HG02970 (cell line): ENCODE measurements around the gene CENPN.

Experiments used
- ATAC-seq: cut with Tn5 transposase; IDR thresholded peaks from one replicate; pipeline ENCODE4 v1.9.1; 2021; ENCODE audit warnings: mild to moderate bottlenecking, moderate library complexity, moderate number of reproducible peaks; ENCODE audit not compliant: unreplicated experiment, low FRiP score

Gene CENPN

DNA sequence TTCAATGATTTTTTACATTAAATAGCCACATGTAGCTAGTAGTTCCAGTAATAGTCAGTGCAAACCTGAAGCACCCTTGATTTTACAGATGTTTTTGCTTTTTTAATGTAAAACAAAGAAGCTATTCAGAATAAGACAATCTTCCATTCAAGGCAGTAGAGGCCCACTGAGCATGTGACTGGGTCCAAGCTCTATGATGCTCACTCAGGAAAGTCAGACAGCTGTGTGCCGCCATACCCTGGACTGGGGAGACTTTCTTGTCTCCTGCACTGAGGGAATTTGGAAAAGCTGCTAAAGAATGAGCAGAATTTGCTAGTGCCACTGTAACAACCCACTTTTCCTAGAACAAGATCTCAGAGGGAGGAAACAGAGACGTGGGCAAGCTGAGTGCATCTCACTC lies 11.5 kb downstream of the CENPN start:
- no peak for ATAC-seq

DNA sequence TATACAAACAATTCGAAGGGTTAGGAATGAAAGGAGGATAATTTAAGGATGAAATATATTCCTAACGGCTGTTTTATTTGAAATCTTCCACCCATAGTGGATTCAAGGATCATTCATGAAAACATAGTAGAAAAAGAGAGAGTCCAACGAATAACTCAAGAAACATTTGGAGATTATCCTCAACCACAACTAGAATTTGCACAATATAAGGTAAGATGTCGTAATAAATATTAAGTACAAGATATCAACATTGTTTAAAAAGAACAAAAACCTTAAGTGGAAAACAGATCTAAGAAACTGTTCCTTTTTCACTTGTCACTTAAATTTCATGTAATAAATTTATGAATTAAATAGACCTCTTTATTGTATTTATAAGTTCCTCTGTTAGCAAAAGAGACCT lies 19.4 kb downstream of the CENPN start:
- no peak for ATAC-seq

DNA sequence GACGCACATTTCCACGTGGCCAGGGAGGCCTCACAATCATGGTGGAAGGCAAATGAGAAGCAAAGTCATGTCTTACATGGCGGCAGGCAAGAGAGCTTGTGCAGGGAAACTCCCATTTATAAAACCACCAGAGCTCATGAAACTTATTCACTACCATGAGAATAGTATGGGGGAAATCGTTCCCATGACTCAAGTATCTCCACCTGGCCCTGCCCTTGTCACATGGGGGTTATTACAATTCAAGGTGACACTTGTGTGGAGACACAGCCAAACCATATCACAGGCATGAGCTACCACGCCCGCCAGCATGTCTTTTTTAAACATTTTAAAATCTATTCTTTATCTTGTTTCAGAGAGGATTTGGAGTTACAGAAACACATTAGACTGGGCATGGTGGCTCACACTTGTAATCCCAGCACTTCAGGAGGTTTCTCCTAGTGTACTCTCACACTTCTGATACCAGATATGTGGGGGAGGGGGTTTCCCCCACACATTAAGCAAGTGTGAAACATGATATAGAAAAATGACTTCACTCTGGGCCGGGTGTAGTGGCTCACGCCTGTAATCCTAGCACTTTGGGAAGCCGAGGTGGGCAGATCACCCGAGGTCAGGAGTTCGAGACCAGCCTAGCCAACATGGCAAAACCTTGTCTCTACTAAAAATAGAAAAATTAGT lies 23.1 kb downstream of the CENPN start:
- ATAC-seq = no peak

DNA sequence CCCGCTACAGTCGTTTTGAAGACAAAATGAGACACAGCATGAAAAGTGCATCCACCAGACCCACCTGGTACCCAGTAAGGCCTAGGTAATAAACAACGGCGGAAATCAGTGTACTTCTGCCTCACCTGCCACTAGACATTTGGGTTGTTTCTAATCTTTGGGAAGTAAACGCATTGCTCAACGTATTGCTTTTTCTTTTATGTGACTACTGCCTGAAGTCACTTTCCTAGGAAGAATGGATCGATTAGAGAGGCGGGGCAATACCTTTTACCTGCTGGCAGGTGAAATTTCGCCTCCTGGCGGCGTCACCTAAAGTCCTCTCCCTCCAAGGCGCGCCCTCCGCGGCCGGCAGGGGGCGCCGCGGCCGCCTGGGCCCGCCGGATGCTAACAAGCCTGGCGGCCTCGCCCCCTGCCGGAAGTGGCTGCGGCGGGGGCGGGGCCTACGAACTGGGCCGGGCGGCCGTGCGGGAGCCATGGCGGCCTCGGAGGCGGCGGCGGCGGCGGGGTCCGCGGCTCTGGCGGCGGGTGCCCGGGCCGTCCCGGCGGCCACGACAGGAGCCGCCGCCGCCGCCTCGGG lies 28.5 kb downstream of the CENPN start, which contains the start of gene ATMIN:
Gene ATMIN (plus strand): TSS at position 445 of the 577 bp plus-strand sequence. CDS start 29 bp downstream, at position 474.
- peak; percentile 82 for ATAC-seq

DNA sequence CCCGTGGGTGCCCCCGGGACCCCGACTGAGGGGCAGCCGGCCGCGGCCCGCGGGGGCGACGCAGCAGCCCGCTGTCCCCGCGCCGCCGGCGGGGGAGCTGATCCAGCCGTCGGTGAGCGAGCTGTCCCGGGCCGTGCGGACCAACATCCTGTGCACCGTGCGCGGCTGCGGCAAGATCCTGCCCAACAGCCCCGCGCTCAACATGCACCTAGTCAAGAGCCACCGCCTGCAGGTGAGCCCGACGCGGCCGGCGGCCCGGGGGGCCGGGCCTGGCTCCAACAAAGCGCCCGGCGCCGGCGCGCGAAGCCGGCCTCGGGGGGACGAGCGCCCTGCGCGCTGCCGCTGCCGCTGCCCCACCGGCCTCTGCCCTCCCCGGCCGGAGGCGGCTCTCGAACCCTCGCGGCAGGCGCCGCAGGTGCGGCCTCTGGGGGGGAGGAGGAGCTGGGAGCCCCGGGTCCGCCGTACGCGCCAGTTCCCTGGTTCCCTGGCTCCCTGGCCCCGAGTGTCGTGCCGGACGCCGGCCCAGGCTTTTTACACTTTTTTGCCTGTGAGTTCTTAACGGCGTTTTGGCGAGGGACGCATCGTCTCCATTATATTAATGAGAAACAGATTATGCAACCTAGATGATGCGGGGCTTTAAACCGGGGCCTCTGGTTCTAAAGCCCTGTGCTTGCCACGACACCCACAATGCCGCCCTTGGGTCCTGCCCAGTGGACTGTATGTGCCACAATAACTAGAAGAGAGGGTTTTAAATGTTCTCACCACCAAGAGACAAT lies 29.1 kb downstream of the CENPN start:
- peak; percentile 51 for ATAC-seq

DNA sequence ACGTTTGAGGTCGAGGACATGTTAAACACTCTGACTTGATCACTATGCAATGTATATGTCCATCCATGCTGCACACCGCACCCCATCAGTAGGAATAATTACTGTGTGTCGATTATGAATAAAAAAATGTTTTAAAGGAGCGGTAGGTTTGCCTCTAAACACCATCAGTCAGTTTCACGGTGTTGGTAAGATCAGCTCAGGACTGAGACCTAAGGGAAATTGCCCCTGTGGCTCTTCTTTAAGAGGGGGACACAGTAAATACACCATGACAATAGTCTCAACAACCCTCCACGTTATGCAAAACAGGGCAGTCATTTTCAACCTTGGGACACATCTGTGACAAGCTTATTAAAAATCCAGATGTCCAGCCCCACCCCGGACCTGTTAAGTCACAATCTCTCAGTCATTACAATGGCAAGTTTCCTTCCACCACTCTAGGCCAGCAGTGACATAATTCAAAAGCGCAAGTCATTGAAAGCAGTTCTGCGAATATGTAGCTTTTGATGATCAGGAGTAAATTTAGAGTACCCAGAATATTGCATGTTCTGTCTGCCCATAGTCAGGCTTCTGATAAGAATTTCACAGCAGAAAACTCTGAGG lies 29.8 kb downstream of the CENPN start:
- no peak for ATAC-seq

DNA sequence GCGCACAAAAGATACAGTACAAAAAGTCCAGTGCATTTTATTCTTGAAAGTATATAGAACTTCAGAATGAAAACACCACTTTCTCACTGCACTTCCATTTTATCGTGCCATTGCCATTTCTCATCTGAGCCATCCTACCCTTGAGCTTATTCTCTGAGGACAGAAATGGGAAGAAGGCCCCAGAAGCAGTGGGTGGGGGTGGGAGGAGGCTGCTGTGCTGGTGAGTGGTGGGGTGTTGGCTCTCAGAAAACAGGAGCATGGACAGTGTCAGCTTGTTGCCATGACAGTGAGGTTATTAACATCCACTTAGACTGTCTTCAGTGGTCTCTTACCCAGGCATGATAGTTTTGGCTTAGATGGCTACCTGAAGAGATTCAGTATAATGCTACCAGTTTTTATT lies 33.1 kb downstream of the CENPN start:
- no peak for ATAC-seq

DNA sequence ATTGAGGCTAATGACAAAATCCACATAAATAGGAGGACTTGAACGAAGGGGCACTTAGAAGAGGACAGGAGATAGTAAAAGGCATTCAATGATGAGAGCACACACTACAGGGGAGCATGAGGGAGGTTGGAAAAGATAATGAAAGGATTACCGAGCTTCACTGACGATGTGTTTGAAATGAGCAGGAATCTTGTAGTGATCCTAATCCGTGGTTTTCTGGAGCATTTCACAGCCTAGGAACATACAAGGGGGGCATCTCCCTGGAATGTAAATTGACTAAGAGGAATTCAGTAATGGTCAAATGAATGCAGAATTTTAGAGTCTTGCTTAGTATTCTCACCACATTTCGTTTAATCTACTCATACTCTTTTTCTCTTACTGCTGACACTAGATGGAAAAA lies 33.8 kb downstream of the CENPN start:
- ATAC-seq = no peak

DNA sequence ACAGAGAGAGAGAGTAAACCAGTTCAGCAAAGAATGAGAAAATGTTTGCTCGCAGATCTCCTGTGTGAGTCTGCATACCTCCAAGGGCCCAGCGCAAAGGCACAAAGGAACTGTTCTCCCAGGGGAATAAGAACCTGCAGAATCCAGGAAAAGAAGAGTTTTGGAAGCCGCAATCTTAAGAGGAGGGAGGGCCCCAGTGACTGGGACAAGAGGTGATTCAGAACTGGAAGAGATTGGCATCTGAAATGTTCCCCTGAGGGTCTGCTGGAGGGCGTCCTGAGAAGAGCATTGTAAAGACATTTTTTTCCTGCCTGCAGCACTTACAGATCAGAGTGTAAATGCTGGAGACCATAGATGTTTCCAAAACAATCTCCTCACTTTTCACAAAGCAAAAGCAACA lies 34.7 kb downstream of the CENPN start:
- ATAC-seq = no peak

DNA sequence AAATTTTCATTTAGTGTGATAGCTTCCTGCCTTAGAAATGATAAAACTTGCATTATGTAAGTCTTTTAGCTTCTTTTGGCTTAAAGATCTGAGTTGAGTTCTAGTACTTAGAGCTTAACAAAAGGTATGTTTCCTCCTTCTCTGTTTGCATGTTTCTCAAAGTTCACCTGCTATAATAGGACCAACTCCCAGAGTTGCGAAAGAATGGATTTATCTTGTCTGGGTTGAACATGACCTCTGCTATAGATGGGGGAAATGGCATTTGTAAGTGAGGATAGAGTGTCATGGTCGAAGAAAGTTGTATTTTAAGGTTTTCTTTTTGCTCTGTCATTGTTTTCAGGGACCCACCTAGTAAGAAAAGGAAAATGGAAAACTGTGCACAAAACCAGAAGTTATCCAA lies 35.8 kb downstream of the CENPN start:
- ATAC-seq = no peak

DNA sequence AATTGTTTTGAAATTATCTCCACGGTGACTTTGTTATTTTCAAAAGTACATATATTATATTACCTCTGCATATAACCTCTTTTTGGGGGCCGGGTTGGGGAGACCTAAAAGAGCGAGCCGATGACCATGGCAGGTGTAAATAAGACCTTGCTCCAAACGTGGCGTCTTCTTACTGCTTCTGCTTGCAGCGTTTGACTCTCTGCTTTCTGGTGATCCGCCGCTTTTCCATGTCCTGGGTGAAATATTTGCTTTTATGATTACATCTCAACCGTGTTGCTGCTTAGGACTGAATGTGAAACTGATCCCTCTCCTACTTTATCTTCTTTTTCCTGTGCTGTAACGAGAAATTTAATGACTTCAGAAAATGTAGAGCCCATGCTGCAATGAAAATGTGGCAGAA lies 46.7 kb downstream of the CENPN start:
- ATAC-seq = no peak

DNA sequence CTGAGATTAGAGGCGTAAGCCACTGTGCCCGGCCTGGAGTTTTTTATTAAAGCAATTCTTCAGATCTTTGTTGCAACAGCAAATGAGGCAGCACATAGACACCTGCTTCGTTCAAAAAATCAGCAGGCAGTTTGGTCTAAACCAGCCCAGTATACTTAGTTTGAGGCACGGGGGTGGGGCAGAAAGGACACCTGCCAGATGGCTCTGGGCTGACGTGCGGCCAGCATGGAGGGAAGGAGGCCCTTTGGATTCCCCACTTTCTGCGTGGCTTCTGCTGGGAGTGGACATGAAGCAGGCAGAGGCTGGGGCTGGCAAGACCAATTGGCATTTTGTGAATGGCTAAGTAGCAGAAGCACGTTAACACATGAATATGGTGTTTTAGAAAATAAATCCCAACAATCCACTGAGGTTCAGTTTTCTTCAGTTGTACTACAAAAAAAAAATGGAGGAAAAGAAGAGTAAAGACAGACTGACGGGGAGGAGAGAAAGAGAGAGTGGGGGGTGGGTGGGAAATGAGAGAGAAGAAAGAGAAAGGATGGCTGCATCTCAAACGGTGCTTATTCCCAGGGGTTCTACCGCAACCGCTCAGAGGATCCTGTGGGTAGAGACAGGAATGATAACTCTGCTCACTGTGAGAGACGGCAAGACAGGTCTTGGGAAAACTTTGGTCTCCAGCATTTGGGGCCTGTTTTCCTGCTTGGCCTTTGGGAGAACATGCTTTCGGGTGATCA lies 53.7 kb downstream of the CENPN start:
- no peak for ATAC-seq

DNA sequence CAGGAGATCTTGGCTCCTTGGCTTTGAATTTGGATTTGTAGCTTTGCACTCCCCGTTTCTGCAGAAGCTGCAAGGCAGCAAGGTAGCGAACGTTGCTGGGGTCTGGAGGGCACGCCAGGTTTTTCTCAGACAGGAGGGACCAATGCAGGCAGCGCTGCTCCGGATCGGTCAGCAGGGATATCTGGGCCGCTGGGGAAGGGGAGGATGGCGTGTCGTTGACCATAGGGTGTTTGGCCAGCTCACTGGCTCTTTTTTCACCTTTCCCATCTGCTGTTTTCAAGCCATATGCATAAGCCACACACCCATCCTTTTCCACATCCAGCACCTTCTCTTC lies 54.3 kb downstream of the CENPN start:
- ATAC-seq = no peak

DNA sequence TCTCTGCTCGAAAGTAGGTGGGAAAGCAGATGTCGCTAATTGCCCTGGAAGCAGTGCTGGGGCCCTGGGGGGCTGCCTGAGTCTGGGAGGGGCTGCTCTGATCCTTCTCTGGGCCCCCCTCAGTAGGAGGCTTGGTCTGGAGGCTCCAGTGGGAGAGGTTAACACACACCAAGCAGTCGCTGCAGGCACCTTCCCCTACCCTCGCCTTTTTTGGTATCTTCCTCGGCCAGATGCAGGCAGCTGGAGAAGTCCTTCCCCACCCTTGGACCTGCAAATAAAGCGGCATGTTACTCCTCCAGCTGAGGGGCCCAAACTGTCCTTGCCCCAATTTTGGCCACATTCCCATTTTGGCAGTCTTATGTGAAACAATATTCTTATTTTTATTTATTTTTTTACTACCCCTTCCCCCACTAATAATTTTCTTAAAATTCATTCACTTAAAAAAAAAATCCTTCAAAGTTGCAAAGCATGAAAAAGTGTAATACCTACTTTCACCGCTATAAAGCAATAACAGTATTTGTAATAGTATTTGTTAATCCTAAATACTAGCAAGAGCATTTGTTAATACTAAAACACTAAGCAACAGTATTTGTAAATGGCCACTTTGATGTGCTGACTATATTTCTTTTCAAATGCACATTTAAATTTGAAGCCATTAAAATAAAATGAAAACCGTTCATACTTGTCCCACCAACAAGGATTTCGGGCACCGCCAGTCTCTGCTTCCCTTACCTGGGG lies 55.0 kb downstream of the CENPN start:
- ATAC-seq = no peak

DNA sequence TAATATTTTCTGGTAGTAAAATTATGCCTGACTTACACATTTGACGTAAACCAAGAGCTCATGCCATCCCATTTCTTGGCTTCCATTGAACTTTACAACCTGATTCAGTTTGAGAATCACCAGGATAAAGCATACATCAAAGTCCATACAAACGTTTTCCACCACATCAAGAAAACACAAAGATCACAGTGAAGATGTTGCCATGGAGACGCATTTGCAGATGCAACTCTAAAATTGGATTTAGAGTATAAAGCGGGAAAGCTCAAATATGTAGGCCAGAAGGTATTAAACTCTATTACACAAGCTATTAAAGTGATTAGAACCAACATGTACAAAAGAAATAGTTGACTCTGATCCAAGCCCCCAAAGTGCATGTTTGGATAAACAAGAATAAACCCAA lies 59.7 kb downstream of the CENPN start:
- no peak for ATAC-seq

DNA sequence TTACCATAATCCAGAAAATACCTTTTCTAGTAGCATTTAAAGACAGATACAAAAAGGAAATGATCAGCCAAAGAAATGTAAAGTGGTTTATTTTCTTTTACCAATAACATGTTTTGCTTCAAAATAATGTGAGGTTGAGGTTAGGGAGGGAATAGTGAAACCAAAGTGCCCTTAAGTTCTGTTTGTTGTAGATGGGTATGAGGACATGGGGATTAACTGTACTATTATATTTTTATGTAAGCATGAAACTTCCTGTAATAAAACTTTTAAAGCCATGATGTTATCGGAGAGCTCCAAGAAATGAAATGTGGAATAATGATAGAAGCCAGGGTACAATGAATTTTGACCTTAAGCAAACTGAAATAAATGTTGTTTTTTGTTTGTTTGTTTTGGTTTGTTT lies 60.2 kb downstream of the CENPN start:
- no peak for ATAC-seq

DNA sequence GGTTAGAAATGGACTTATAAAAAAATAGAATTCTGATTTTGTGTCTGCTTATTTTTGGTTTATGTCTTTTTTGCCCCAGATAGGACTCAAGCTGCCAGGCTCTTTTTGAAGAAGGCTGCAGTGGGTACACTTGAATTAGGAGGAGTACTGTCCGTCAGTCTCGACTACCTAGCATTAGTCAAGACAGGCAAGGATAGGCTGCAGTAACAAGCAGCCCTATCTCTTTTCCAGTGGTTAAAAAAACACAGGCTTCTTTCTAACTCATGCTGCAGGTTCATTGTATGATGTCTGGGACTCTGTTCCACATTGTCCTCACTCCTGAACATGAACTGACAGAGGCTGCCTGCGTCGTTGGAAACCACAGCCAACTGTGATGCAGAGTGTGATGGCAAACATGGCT lies 62.0 kb downstream of the CENPN start:
- ATAC-seq = no peak

DNA sequence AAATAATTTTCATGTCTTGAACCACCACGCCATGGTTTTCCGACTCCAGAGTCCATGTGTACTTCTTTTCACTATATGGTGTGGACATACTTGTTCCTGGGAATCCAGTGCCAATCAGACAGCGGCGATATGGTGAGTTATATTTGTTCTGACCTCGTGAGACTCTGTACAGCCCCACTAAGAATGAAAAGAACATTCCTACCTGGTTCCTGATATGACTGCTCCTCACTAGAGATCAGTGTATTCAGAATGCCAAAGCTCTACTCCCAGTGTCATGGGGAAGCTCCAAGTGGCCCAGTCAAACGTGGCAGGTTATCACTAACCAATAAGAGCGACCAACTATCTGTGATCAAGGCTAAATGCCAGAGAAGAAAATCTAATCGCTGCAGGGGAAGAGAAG lies 64.0 kb downstream of the CENPN start:
- ATAC-seq = no peak

DNA sequence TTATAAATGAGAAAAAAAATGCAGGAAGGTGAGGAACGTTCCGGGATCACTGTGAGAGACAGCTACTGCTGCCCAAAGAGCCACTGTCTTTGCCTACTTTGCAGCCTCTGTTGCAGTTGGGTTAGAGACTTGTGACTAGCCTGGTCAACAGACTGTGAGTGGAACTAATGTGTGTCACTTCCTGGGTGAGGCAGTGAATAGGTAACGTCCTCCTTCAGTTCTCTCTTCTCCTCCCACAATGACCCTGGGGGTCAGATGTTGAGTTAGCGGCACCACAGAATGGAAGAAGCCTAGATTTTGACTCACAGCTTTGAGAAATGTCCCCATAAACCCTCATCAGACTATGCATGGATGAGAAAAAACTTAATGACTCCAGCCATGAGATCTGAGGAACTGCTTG lies 64.8 kb downstream of the CENPN start:
- no peak for ATAC-seq
